Fibroblast of lung (primary cell): ENCODE measurements around the gene GABRB2.

ENCODE experiments used
- EZH2 ChIP-seq: IDR thresholded peaks from 2 replicates; pipeline ENCODE4 v1.5.1; 2012; ENCODE audit warnings: low read length, control low read depth, mild to moderate bottlenecking; ENCODE audit errors: missing control alignments
- TF ChIP-seq, protein P1 (sequence below), 2 donors: IDR thresholded peaks in 1 of 2; conservative IDR thresholded peaks in 1 of 2; 1 replicate in 1 of 2; 2 replicates in 1 of 2; pipeline ENCODE4 v1.5.1; 2011 to 2012; ENCODE audit warnings: low read length in 2 of 2, control low read depth in 1 of 2, inconsistent platforms in 1 of 2, low read depth in 1 of 2, mild to moderate bottlenecking in 1 of 2

DNA sequence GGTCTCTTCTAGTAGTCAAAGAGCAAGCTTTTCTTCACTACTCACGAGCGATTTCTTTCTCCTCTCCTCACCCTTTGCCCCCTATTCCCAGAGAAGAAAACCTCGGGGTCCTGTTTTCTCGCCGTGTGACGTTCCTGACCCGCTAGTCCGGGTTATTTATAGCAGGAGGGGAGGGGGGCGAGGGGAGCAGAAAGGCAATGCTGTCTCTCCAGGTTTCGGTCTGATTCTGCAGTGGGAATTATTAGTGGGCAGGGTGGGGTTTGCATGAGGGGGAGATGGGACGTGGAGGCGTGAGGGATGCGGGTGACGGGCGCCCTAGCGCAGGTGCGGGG, 847 bp upstream of the GABRB2 start:
- TF ChIP-seq, protein P1, sequence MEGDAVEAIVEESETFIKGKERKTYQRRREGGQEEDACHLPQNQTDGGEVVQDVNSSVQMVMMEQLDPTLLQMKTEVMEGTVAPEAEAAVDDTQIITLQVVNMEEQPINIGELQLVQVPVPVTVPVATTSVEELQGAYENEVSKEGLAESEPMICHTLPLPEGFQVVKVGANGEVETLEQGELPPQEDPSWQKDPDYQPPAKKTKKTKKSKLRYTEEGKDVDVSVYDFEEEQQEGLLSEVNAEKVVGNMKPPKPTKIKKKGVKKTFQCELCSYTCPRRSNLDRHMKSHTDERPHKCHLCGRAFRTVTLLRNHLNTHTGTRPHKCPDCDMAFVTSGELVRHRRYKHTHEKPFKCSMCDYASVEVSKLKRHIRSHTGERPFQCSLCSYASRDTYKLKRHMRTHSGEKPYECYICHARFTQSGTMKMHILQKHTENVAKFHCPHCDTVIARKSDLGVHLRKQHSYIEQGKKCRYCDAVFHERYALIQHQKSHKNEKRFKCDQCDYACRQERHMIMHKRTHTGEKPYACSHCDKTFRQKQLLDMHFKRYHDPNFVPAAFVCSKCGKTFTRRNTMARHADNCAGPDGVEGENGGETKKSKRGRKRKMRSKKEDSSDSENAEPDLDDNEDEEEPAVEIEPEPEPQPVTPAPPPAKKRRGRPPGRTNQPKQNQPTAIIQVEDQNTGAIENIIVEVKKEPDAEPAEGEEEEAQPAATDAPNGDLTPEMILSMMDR (conservative IDR thresholded peaks at IDR 0.05 in 1 of 2, IDR thresholded peaks at IDR 0.05 in 1 of 2; ENCODE audit: low read depth in 1 of 2, low read length in 2 of 2), result no peak
- peak; percentile 61 for TF ChIP-seq EZH2
